NCI-H128 (cell line): ENCODE results near the gene KLHL34.

Experiments
- DNase-seq: peaks from one replicate; lab custom pipeline; 2025; ENCODE audit not compliant: unreplicated experiment; lab: John Stamatoyannopoulos, UW

KLHL34 gene

GRCh38 chrX:21656587-21657317, 1.4 kb downstream of the KLHL34 start:
- DNase-seq, result no peak

GRCh38 chrX:21655901-21656586, 2.1 kb downstream of the KLHL34 start:
- DNase-seq, result no peak

GRCh38 chrX:21645886-21646285, 12.2 kb downstream of the KLHL34 start:
- no peak for DNase-seq

GRCh38 chrX:21645431-21645830, 12.7 kb downstream of the KLHL34 start:
- DNase-seq, result no peak

GRCh38 chrX:21639775-21640174, 18.4 kb downstream of the KLHL34 start:
- no peak for DNase-seq

GRCh38 chrX:21638311-21638710, 19.8 kb downstream of the KLHL34 start:
- DNase-seq, result no peak

GRCh38 chrX:21632027-21632426, 26.1 kb downstream of the KLHL34 start:
- no peak for DNase-seq

- no peak for DNase-seq
Measured at GRCh38 chrX:21623778-21624501, 34.2 kb downstream of the KLHL34 start.

- DNase-seq, result no peak
Measured at GRCh38 chrX:21620234-21620633, 37.9 kb downstream of the KLHL34 start.

- DNase-seq, result no peak
Measured at GRCh38 chrX:21616386-21616785, 41.7 kb downstream of the KLHL34 start.

GRCh38 chrX:21612154-21612553, 46.0 kb downstream of the KLHL34 start:
- DNase-seq, result no peak

- DNase-seq, result no peak
Measured at GRCh38 chrX:21610168-21610567, 48.0 kb downstream of the KLHL34 start.

GRCh38 chrX:21606002-21606401, 52.1 kb downstream of the KLHL34 start:
- DNase-seq, result no peak
